ENCODE data around the gene CSF3R. TPM values are rescaled to one million over a fixed set of nuclear protein-coding genes. Genes with fewer than 3 reads are reported as not detected.
A peak's percentile ranks its signal among the peaks of the same experiment; 100 is the strongest.

The CSF3R gene
- 13.3 TPM for total RNA-seq
- 1.4 TPM for polyA plus RNA-seq (ENCODE audit: insufficient read depth, low read depth, low replicate concordance)
- long read RNA-seq, donor 1, result 0 reads
- long read RNA-seq, donor 2, partial matches to known transcripts, result 0 of 1 reads
- long read RNA-seq, donor 2, other reads (novel, unspliced or antisense), result 0 of 1 reads
- long read RNA-seq, donor 3, partial matches to known transcripts, result 0 of 1 reads
- long read RNA-seq, donor 3, other reads (novel, unspliced or antisense), result 0 of 1 reads
- long read RNA-seq, donor 4, partial matches to known transcripts, result 0 of 1 reads
- long read RNA-seq, donor 4, other reads (novel, unspliced or antisense), result 0 of 1 reads
- long read RNA-seq, donor 5, result 0 reads
- long read RNA-seq, donor 6, result 0 reads
- long read RNA-seq, donor 7, partial matches to known transcripts, result 3 of 5 reads
- long read RNA-seq, donor 7, other reads (novel, unspliced or antisense), result 0 of 5 reads
- long read RNA-seq, donor 8, partial matches to known transcripts, result 0 of 2 reads
- long read RNA-seq, donor 8, other reads (novel, unspliced or antisense), result 0 of 2 reads
- long read RNA-seq, donor 9, result 0 reads
- long read RNA-seq, donor 10, partial matches to known transcripts, result 0 of 1 reads
- long read RNA-seq, donor 10, other reads (novel, unspliced or antisense), result 0 of 1 reads

DNA sequence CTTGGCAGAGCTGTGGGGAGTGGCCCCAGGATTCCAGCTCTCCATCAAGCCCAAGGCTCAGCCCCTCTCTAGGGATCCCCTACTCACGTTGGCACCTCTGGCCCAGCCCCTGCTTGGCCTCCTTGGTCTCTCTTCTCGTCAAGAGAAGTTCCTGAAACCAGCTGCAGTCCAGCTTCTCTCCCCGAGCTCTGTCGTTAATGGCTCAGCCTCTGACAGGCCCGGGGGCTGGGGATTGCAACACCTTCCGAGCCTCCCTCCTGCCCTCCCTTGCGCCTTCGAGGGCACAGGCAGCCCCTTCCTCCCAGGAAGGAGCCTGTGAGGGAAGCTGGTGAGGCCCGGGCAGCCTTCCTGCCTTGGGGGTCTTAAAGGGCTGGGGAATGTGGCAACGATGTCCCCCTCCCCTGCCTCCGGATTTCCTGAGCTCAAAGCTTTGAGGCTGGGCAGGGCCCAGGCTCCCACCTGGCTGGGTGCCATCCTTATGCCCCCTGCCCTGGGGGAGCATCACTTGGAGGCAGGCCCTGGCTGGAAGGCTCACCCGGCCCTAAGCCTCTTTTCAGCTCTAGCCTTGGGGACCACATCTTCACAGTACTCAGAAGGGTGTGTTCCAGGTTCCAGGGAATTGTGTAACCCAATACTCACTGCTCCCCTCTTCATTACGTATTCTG lies at the start of gene CSF3R:
CSF3R (minus strand) TSS at position 190 of the 665 bp plus-strand sequence. CDS start 3,417 bp downstream, outside the sequence.
- Histone ChIP-seq H3K9me3 (ENCODE audit: control insufficient read depth in 2 of 3, insufficient read depth in 1 of 3, low read length in 3 of 3) (no peaks in the 10 kb centered on the region), H3K4me1 (ENCODE audit: control insufficient read depth in 2 of 3, insufficient read depth in 2 of 3, low read depth in 1 of 3, low read length in 3 of 3) (peaks cover 0 to 2% (median 0%) of the 10 kb centered on the region in 3 donors), H3K27me3 (ENCODE audit: control insufficient read depth, insufficient read depth, low read length) (no peaks in the 10 kb centered on the region), H3K27ac (ENCODE audit: low read depth in 2 of 2, low read length in 2 of 2) (no peak within 1 kb of the TSS), H3K36me3 (ENCODE audit: control insufficient read depth in 2 of 3, insufficient read depth in 3 of 3, low read length in 3 of 3) (no peaks in the 10 kb centered on the region), H3K9ac (ENCODE audit: low read length in 3 of 3) (no peak within 1 kb of the TSS), H3K4me3 (ENCODE audit: low read length in 3 of 3) (no peak within 1 kb of the TSS)
- DNase-seq (peak in 1 of 5 donors; percentile 24), FAIRE-seq (no peak)
- intact Hi-C loops (cut with DNase I), result no loop called here
- TF ChIP-seq, protein P1, sequence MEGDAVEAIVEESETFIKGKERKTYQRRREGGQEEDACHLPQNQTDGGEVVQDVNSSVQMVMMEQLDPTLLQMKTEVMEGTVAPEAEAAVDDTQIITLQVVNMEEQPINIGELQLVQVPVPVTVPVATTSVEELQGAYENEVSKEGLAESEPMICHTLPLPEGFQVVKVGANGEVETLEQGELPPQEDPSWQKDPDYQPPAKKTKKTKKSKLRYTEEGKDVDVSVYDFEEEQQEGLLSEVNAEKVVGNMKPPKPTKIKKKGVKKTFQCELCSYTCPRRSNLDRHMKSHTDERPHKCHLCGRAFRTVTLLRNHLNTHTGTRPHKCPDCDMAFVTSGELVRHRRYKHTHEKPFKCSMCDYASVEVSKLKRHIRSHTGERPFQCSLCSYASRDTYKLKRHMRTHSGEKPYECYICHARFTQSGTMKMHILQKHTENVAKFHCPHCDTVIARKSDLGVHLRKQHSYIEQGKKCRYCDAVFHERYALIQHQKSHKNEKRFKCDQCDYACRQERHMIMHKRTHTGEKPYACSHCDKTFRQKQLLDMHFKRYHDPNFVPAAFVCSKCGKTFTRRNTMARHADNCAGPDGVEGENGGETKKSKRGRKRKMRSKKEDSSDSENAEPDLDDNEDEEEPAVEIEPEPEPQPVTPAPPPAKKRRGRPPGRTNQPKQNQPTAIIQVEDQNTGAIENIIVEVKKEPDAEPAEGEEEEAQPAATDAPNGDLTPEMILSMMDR (IDR thresholded peaks at IDR 0.05; ENCODE audit: borderline replicate concordance, extremely low read depth, insufficient read depth), result no peak

DNA sequence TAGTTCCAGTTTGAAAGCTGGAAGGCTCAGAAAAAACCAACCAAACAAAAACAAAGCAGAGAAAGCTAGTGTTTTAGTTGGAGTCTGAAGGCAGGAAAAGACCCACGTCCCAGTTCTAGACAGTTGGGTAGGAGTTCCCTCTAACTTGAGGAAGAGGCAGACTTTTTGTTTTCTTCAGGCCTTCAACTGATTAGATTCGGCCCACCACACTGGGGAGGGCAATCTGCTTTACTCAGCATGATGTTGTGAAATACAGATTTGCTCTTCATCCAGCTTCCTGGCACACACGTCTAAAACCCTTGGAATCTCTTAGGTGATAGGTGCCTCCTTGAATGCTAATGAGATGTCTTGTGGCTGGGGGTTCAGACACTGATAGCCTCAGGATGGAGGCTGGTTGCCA lies 49.1 kb upstream of the CSF3R start:
- H3K9me3 ChIP-seq (ENCODE audit: control insufficient read depth in 2 of 3, insufficient read depth in 1 of 3, low read length in 3 of 3), result peaks cover 0 to 5% (median 0%) of the 10 kb centered on the region in 3 donors
- DNase-seq, result no peak
- TF ChIP-seq, protein P1 (IDR thresholded peaks at IDR 0.05; ENCODE audit: borderline replicate concordance, extremely low read depth, insufficient read depth), result no peak
- H3K36me3 ChIP-seq (ENCODE audit: control insufficient read depth in 2 of 3, insufficient read depth in 3 of 3, low read length in 3 of 3), result no peaks in the 10 kb centered on the region
- intact Hi-C loops (cut with DNase I), result no loop called here
- no peak overlapping the region for H3K27ac ChIP-seq (ENCODE audit: low read depth in 2 of 2, low read length in 2 of 2)
- no peaks in the 10 kb centered on the region for H3K4me1 ChIP-seq (ENCODE audit: control insufficient read depth in 2 of 3, insufficient read depth in 2 of 3, low read depth in 1 of 3, low read length in 3 of 3)
- no peak for FAIRE-seq
- no peak overlapping the region for H3K4me3 ChIP-seq (ENCODE audit: low read length in 3 of 3)
- H3K27me3 ChIP-seq (ENCODE audit: control insufficient read depth, insufficient read depth, low read length), result no peaks in the 10 kb centered on the region
- H3K9ac ChIP-seq (ENCODE audit: low read length in 3 of 3), result no peak overlapping the region

GRCh38 chr1:36530791-36531190 lies 48.1 kb upstream of the CSF3R start:
- FAIRE-seq (no peak), DNase-seq (no peak)
- TF ChIP-seq, protein P1 (IDR thresholded peaks at IDR 0.05; ENCODE audit: borderline replicate concordance, extremely low read depth, insufficient read depth), result no peak
- intact Hi-C loops (cut with DNase I), result no loop called here
- H3K27ac ChIP-seq (ENCODE audit: low read depth in 2 of 2, low read length in 2 of 2), result no peak overlapping the region
- H3K27me3 ChIP-seq (ENCODE audit: control insufficient read depth, insufficient read depth, low read length), result no peaks in the 10 kb centered on the region
- H3K4me1 ChIP-seq (ENCODE audit: control insufficient read depth in 2 of 3, insufficient read depth in 2 of 3, low read depth in 1 of 3, low read length in 3 of 3), result no peaks in the 10 kb centered on the region
- no peak overlapping the region for H3K4me3 ChIP-seq (ENCODE audit: low read length in 3 of 3)
- H3K36me3 ChIP-seq (ENCODE audit: control insufficient read depth in 2 of 3, insufficient read depth in 3 of 3, low read length in 3 of 3), result no peaks in the 10 kb centered on the region
- peaks cover 0 to 5% (median 0%) of the 10 kb centered on the region in 3 donors for H3K9me3 ChIP-seq (ENCODE audit: control insufficient read depth in 2 of 3, insufficient read depth in 1 of 3, low read length in 3 of 3)
- no peak overlapping the region for H3K9ac ChIP-seq (ENCODE audit: low read length in 3 of 3)

Measured in kidney (tissue), 22 donors.